ENCODE measurements around the gene TRIM44.
"Not testable (repeated sequence)": the region's sequence is repeated elsewhere in the genome, so short reads cannot be mapped to it uniquely, and the experiment has no call there.

The TRIM44 gene

GRCh38 chr11:35812828-35813227 lies 150.3 kb downstream of the TRIM44 start:
- no peak overlapping the region for H3K4me3 Mint-ChIP-seq
- H3K9me3 Mint-ChIP-seq, result no peaks in the 10 kb centered on the region
- H3K4me1 Mint-ChIP-seq (ENCODE audit: low read depth), result peaks cover 7% of the 10 kb centered on the region
- no peaks in the 10 kb centered on the region for H3K27me3 Mint-ChIP-seq
- intact Hi-C loops (cut with micrococcal nuclease), result no loop called here
- peaks cover 12% of the 10 kb centered on the region for H3K36me3 Mint-ChIP-seq (ENCODE audit: low read depth)
- H3K27ac Mint-ChIP-seq, result no peak overlapping the region

GRCh38 chr11:35814081-35814695 lies 151.6 kb downstream of the TRIM44 start:
- no peaks in the 10 kb centered on the region for H3K9me3 Mint-ChIP-seq
- no peaks in the 10 kb centered on the region for H3K27me3 Mint-ChIP-seq
- intact Hi-C loops (cut with micrococcal nuclease), result no loop called here
- no peak overlapping the region for H3K4me3 Mint-ChIP-seq
- H3K27ac Mint-ChIP-seq, result no peak overlapping the region
- peaks cover 13% of the 10 kb centered on the region for H3K36me3 Mint-ChIP-seq (ENCODE audit: low read depth)
- H3K4me1 Mint-ChIP-seq (ENCODE audit: low read depth), result peaks cover 7% of the 10 kb centered on the region

- intact Hi-C loops (cut with micrococcal nuclease), result no loop called here
- H3K4me3 Mint-ChIP-seq, result no peak overlapping the region
- peaks cover 7% of the 10 kb centered on the region for H3K4me1 Mint-ChIP-seq (ENCODE audit: low read depth)
- no peaks in the 10 kb centered on the region for H3K9me3 Mint-ChIP-seq
- H3K27me3 Mint-ChIP-seq, result no peaks in the 10 kb centered on the region
- peaks cover 13% of the 10 kb centered on the region for H3K36me3 Mint-ChIP-seq (ENCODE audit: low read depth)
- H3K27ac Mint-ChIP-seq, result no peak overlapping the region
Measured at GRCh38 chr11:35814720-35815305, 152.2 kb downstream of the TRIM44 start.

GRCh38 chr11:35815556-35816315 lies 153.2 kb downstream of the TRIM44 start:
- Mint-ChIP-seq H3K27ac (no peak overlapping the region), H3K27me3 (no peaks in the 10 kb centered on the region), H3K4me1 (ENCODE audit: low read depth) (peaks cover 7% of the 10 kb centered on the region), H3K9me3 (no peaks in the 10 kb centered on the region), H3K36me3 (ENCODE audit: low read depth) (peaks cover 13% of the 10 kb centered on the region), H3K4me3 (no peak overlapping the region)
- intact Hi-C loops (cut with micrococcal nuclease), result no loop called here

- peaks cover 2% of the 10 kb centered on the region for H3K27me3 Mint-ChIP-seq
- H3K4me3 Mint-ChIP-seq, result no peak overlapping the region
- H3K36me3 Mint-ChIP-seq (ENCODE audit: low read depth), result peaks cover 13% of the 10 kb centered on the region
- no peak overlapping the region for H3K27ac Mint-ChIP-seq
- H3K4me1 Mint-ChIP-seq (ENCODE audit: low read depth), result peaks cover 10% of the 10 kb centered on the region
- H3K9me3 Mint-ChIP-seq, result no peaks in the 10 kb centered on the region
- intact Hi-C loops (cut with micrococcal nuclease), result no loop called here
Measured at GRCh38 chr11:35820614-35821013, 158.0 kb downstream of the TRIM44 start.

- Mint-ChIP-seq H3K4me3 (no peak overlapping the region), H3K27me3 (peaks cover 2% of the 10 kb centered on the region), H3K36me3 (ENCODE audit: low read depth) (no peaks in the 10 kb centered on the region), H3K9me3 (no peaks in the 10 kb centered on the region), H3K4me1 (ENCODE audit: low read depth) (peaks cover 10% of the 10 kb centered on the region), H3K27ac (no peak overlapping the region)
- intact Hi-C loops (cut with micrococcal nuclease), result loop anchor here (1.0 kb wide), 1 partner anchor 207 kb away; no protein-coding TSS in a partner anchor
Measured at GRCh38 chr11:35822815-35823495, 160.4 kb downstream of the TRIM44 start.

- intact Hi-C loops (cut with micrococcal nuclease), result no loop called here
- Mint-ChIP-seq H3K9me3 (no peaks in the 10 kb centered on the region), H3K27me3 (peaks cover 2% of the 10 kb centered on the region), H3K36me3 (ENCODE audit: low read depth) (no peaks in the 10 kb centered on the region), H3K4me3 (no peak overlapping the region), H3K27ac (no peak overlapping the region), H3K4me1 (ENCODE audit: low read depth) (peaks cover 10% of the 10 kb centered on the region)
Measured at GRCh38 chr11:35823742-35824298, 161.2 kb downstream of the TRIM44 start.

GRCh38 chr11:35825386-35825785 lies 162.8 kb downstream of the TRIM44 start:
- peaks cover 10% of the 10 kb centered on the region for H3K4me1 Mint-ChIP-seq (ENCODE audit: low read depth)
- H3K4me3 Mint-ChIP-seq, result no peak overlapping the region
- intact Hi-C loops (cut with micrococcal nuclease), result no loop called here
- H3K27me3 Mint-ChIP-seq, result peaks cover 6% of the 10 kb centered on the region
- no peaks in the 10 kb centered on the region for H3K36me3 Mint-ChIP-seq (ENCODE audit: low read depth)
- H3K9me3 Mint-ChIP-seq, result no peaks in the 10 kb centered on the region
- no peak overlapping the region for H3K27ac Mint-ChIP-seq

- Mint-ChIP-seq H3K4me1 (ENCODE audit: low read depth) (peaks cover 10% of the 10 kb centered on the region), H3K4me3 (no peak overlapping the region)
Measured at GRCh38 chr11:35826006-35826405, 163.4 kb downstream of the TRIM44 start.

GRCh38 chr11:35826949-35827348 lies 164.4 kb downstream of the TRIM44 start:
- Mint-ChIP-seq H3K4me1 (ENCODE audit: low read depth) (peaks cover 2% of the 10 kb centered on the region), H3K4me3 (no peak overlapping the region), H3K36me3 (ENCODE audit: low read depth) (no peaks in the 10 kb centered on the region), H3K9me3 (no peaks in the 10 kb centered on the region), H3K27ac (no peak overlapping the region), H3K27me3 (peaks cover 6% of the 10 kb centered on the region)
- intact Hi-C loops (cut with micrococcal nuclease), result no loop called here

More at GRCh38 chr11:35826006-35826405, 163.4 kb downstream of the TRIM44 start:
- no peaks in the 10 kb centered on the region for H3K36me3 Mint-ChIP-seq (ENCODE audit: low read depth)
- intact Hi-C loops (cut with micrococcal nuclease), result no loop called here
- peaks cover 6% of the 10 kb centered on the region for H3K27me3 Mint-ChIP-seq
- no peak overlapping the region for H3K27ac Mint-ChIP-seq
- no peaks in the 10 kb centered on the region for H3K9me3 Mint-ChIP-seq

- H3K4me3 Mint-ChIP-seq, result no peak overlapping the region
- intact Hi-C loops (cut with micrococcal nuclease), result no loop called here
- no peaks in the 10 kb centered on the region for H3K9me3 Mint-ChIP-seq
- no peaks in the 10 kb centered on the region for H3K36me3 Mint-ChIP-seq (ENCODE audit: low read depth)
- H3K4me1 Mint-ChIP-seq (ENCODE audit: low read depth), result no peaks in the 10 kb centered on the region
- H3K27ac Mint-ChIP-seq, result no peak overlapping the region
- peaks cover 2% of the 10 kb centered on the region for H3K27me3 Mint-ChIP-seq
Measured at GRCh38 chr11:35836205-35836604, 173.6 kb downstream of the TRIM44 start.

GRCh38 chr11:35838071-35838470 lies 175.5 kb downstream of the TRIM44 start:
- peaks cover 2% of the 10 kb centered on the region for H3K27me3 Mint-ChIP-seq
- no peaks in the 10 kb centered on the region for H3K36me3 Mint-ChIP-seq (ENCODE audit: low read depth)
- no peak overlapping the region for H3K4me3 Mint-ChIP-seq
- H3K9me3 Mint-ChIP-seq, result no peaks in the 10 kb centered on the region
- intact Hi-C loops (cut with micrococcal nuclease), result no loop called here
- no peaks in the 10 kb centered on the region for H3K4me1 Mint-ChIP-seq (ENCODE audit: low read depth)
- H3K27ac Mint-ChIP-seq, result no peak overlapping the region

GRCh38 chr11:35838697-35839367 lies 176.3 kb downstream of the TRIM44 start:
- intact Hi-C loops (cut with micrococcal nuclease); H3K27me3 Mint-ChIP-seq; H3K4me3 Mint-ChIP-seq; H3K36me3 Mint-ChIP-seq (ENCODE audit: low read depth); H3K27ac Mint-ChIP-seq; H3K4me1 Mint-ChIP-seq (ENCODE audit: low read depth); H3K9me3 Mint-ChIP-seq: not testable (repeated sequence)
